ENCODE results near the gene FAM83B.
"Not testable (repeated sequence)": the region's sequence is repeated elsewhere in the genome, so short reads cannot be mapped to it uniquely, and the experiment has no call there.

FAM83B gene

DNA sequence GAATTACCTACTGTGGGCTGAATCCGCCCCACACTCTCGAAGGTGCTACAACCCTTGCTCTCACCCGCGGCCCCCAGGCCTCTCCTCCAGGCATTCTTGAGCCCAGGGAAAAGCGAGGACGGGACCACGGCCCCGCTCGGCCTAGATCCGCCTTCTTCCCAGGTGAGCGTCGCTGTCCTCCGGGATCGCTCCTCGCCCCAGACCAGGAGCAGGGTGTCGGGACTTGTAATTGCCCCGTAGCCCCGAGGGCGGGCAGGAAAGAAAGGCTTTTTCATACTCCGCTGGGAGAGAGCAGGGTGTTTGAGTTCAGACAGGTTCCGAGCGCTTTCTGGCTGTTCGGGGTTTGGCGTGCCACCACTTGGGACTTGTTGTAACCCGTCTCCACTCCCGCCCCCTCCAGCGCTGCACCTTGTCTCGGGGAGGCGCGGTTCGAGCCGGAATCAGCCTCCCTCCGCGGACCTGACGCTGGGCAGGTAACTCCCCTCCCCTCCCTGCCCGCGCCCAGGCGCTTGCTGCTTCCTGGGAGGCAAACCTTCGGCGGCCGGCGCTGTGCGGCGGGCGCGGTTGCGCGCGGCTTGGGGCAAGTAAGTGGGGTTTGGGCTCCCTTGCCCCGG is at the start of gene FAM83B:
TSS of gene FAM83B (plus strand) at position 529 of the 614 bp plus-strand sequence. CDS start 23,476 bp downstream, outside the sequence.
- DNase-seq = no peak

- not testable (repeated sequence) for DNase-seq
These were observed 49.7 kb upstream of the FAM83B start for GRCh38 chr6:54796918-54797317.

GRCh38 chr6:54800050-54800600 is 46.4 kb upstream of the FAM83B start:
- DNase-seq = no peak

DNA sequence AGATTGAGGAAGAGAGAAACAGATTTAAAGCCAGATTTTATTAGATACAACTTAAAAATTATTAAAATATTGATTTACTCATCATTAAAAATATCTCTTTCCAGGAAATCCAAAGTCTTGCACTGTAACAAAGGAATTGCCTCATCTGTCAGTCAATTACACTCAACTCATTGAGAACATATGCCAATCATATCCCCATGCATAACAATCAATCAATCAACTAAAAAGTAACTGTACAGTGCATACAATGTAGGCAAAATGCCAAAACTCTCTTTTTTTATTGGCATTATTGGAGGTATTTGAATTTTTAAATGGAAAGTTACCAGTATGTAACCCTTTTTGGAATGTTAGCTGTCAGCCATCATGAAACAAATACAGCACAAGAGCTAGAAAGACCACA is 45.3 kb upstream of the FAM83B start:
- no peak for DNase-seq

GRCh38 chr6:54801669-54802068 is 44.9 kb upstream of the FAM83B start:
- no peak for DNase-seq

GRCh38 chr6:54802775-54803634 is 43.6 kb upstream of the FAM83B start:
- DNase-seq = no peak

- no peak for DNase-seq
These were observed 41.5 kb upstream of the FAM83B start for GRCh38 chr6:54805077-54805476.

GRCh38 chr6:54810147-54810546 is 36.4 kb upstream of the FAM83B start:
- no peak for DNase-seq

GRCh38 chr6:54813892-54814291 is 32.7 kb upstream of the FAM83B start:
- no peak for DNase-seq

DNA sequence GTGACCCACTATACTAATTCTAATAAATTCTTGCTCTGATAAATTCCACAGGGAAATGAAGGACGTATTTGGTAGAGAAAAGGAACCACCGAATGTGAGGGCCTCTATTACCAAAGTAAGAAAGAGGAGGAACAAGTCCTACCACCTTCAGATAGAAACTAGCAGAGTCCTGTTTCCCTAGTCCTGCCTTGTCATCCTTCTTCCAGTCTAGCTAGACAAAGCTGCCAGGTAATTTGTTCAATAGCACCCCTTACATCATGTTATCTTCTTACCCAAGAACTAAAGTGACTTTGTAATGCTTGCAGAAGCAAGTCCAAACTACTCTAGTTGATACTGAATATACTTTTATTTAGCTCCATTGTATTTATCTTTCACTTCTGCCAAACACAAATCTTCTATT is 29.3 kb upstream of the FAM83B start:
- DNase-seq = no peak

DNA sequence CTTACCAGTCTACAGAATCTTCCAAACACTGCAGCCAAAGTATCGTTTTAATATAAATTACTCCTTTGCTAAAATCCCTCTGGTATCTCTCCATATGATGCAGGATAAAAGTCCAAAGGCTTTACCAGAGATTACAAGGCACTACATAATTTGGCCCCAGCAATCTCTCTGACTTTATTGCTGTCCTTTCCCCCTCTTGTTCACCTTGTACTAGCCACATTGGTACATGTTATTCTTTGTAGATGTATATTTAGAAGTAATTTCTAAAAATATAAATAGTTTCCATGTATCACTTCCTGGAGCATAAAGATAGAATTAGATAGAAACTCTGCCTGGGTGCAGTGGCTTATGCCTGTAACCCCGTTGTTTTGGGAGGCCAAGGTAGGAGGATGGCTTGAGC is 28.7 kb upstream of the FAM83B start:
- DNase-seq = no peak

GRCh38 chr6:54824225-54824624 is 22.3 kb upstream of the FAM83B start:
- DNase-seq = not testable (repeated sequence)

DNA sequence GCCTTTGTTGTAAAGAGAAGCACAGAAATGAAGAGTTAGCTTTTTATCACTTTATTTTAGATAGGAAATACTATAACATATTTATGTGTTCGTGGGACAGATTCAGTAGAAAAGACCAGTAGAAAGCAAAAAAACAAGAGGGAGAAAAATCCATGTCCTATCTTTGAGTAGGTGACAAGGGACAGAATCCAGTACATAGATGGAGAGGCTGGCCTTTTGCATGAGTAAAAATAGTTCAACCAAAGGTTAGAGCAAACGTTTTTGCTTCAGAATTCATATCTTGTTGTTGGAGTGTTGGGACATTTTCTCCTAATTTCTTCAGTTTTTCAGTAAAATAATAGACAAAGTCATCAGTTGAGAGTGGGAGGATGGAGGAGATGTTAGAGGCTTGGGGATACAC is 19.6 kb upstream of the FAM83B start:
- DNase-seq = no peak

- no peak for DNase-seq
These were observed 16.4 kb upstream of the FAM83B start for GRCh38 chr6:54830216-54830615.

DNA sequence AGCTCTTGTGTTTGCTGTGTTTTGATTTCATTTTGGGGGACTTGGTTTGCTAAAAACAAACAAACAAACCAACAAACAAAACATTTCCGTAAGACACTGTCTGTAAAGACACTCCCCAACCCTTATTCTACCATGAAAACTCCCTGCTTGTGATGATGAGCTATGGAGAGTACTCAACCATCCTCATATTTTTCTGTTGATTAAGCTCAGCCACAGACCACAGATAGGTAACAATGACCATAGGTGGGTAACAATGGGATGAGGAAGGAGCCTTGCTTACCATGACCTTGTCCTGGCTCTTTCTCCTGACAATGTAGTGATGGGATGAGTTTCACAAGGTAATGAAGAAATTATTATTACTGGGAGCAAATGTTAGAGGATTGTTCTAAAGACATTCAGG is 11.4 kb upstream of the FAM83B start:
- DNase-seq = no peak

GRCh38 chr6:54846857-54847674 is 495 bp downstream of the FAM83B start:
- DNase-seq = no peak

- DNase-seq = no peak
These were observed 1.4 kb downstream of the FAM83B start for GRCh38 chr6:54847799-54848597.

DNA sequence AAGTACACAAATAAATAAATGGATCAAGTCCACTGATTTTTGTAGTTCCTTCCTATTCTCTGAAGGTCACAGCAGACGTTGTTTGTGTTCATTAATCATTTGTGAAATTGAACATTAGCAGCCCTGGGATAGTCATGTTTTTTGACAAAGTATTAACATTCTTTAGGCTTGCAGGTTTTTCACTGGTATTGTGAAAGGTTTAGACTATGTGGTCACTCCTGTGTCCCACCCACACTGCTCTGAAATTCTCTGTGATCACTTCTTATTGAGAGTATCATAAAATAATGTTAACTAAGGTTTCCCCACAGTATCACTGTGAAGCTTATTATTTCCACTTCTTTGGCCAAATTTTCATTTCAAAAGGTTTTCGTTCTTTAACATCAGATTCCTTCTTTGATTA is 3.5 kb downstream of the FAM83B start:
- DNase-seq = no peak

DNA sequence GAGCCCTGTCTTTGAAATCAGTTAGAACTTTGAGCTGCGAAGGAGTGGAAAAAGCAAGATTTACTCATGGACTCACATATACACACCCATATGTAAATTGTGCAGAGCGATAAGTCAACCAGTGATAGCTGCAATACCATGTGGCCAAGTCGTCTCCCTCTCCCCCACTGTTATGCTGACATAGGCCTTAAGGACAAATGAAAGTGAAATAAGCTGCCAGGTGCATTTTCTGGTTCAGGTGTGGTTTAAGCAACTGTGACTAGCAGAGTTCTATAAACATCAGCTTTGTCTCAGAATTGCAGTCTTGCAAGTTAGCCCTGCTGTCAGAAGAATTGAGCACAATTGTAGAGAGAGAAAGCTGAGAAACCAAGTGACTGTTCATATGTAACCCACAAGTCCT is 9.6 kb downstream of the FAM83B start:
- DNase-seq = no peak

- DNase-seq = no peak
These were observed 13.6 kb downstream of the FAM83B start for GRCh38 chr6:54860132-54860531.

DNA sequence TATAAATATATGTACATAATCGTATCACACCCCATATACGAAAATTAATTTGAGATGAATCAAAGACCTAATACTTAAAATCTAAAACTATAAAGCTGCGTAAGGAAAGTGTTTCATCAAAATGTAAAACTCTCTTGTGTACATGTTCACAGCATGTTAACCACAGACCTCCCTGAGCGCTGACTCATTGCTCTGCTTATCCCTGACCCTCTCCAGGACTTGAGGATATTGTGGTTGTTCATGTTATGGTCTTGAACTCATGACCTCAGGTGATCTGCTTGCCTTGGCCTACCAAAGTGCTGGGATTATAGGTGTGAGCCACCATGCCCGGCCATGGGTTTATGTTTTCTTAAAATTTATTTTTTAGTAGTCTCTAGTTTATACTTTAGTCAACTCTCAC is 14.2 kb downstream of the FAM83B start:
- no peak for DNase-seq

- DNase-seq = no peak
These were observed 15.5 kb downstream of the FAM83B start for GRCh38 chr6:54861905-54862616.

Data from NCI-H2029 treated with DMSO at 0.1 percent for 48 hours (cell line).